GM18498 (cell line): Measurements from ENCODE around the gene NUDT21.

ENCODE experiments used
- ATAC-seq: cut with Tn5 transposase; IDR thresholded peaks from one replicate; pipeline ENCODE4 v1.9.1; 2021; ENCODE audit warnings: mild to moderate bottlenecking, moderate library complexity; ENCODE audit not compliant: unreplicated experiment

Gene NUDT21

GRCh38 chr16:56462064-56462796, 11.1 kb upstream of the NUDT21 start:
- no peak for ATAC-seq

- ATAC-seq = no peak
Observed at GRCh38 chr16:56460101-56460500, 9.0 kb upstream of the NUDT21 start.

GRCh38 chr16:56457927-56458470, 6.9 kb upstream of the NUDT21 start:
- ATAC-seq = no peak

- ATAC-seq = peak; percentile 48
Observed at GRCh38 chr16:56451753-56452689, 889 bp upstream of the NUDT21 start.

- peak; percentile 31 for ATAC-seq
Observed at GRCh38 chr16:56450275-56450985, 702 bp downstream of the NUDT21 start.

- ATAC-seq = no peak
Observed at GRCh38 chr16:56448005-56448404, 3.1 kb downstream of the NUDT21 start.

- no peak for ATAC-seq
Observed at GRCh38 chr16:56447286-56447685, 3.8 kb downstream of the NUDT21 start.

- ATAC-seq = no peak
Observed at GRCh38 chr16:56438038-56438437, 13.1 kb downstream of the NUDT21 start.

- ATAC-seq = no peak
Observed at GRCh38 chr16:56436258-56436657, 14.9 kb downstream of the NUDT21 start.

GRCh38 chr16:56428091-56428490, 23.0 kb downstream of the NUDT21 start:
- no peak for ATAC-seq

GRCh38 chr16:56426585-56426984, 24.5 kb downstream of the NUDT21 start:
- ATAC-seq = no peak

- peak; percentile 84 for ATAC-seq
Observed at GRCh38 chr16:56425439-56425832, 25.7 kb downstream of the NUDT21 start, which contains the start of gene AMFR. TSS of gene AMFR (minus strand) at chr16:56425545. CDS start at chr16:56425327, 218 bp downstream.

- peak; percentile 45 for ATAC-seq
Observed at GRCh38 chr16:56424791-56425438, 26.2 kb downstream of the NUDT21 start.

- ATAC-seq = no peak
Observed at GRCh38 chr16:56424404-56424764, 26.7 kb downstream of the NUDT21 start.

- ATAC-seq = no peak
Observed at GRCh38 chr16:56423584-56424403, 27.3 kb downstream of the NUDT21 start.

- ATAC-seq = no peak
Observed at GRCh38 chr16:56422896-56423441, 28.2 kb downstream of the NUDT21 start.

- no peak for ATAC-seq
Observed at GRCh38 chr16:56421976-56422669, 29.0 kb downstream of the NUDT21 start.

GRCh38 chr16:56421313-56421712, 29.8 kb downstream of the NUDT21 start:
- ATAC-seq = no peak

- no peak for ATAC-seq
Observed at GRCh38 chr16:56420613-56421012, 30.5 kb downstream of the NUDT21 start.
